Measurements from ENCODE around the gene DNAJC1. TPM values are rescaled to one million over a fixed set of nuclear protein-coding genes. Genes with fewer than 3 reads are reported as not detected.

The DNAJC1 gene
- total RNA-seq, 1 experiment from 2014 or later: 13.2 TPM

DNA sequence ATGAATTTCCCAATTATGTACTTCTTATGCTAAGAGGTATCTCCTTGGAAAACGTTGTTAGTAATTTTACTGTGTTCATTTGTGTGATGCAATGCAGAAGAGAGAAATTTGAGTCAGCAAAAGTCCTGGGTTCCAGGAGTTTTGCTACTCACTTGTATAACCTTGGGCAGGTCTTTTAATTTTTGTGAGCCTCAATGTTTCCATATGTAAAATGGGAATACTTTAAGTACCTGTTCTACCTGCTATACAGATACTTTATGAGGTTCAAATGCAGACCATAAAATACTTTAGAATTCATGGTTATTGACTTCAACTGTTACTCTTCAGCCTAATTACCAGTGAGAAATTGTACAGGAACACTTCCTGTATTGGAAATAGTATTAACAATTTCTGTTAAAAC, 284.0 kb downstream of the DNAJC1 start:
- H3K27me3 Mint-ChIP-seq (ENCODE audit: low read depth): no peaks in the 10 kb centered on the region
- H3K36me3 Mint-ChIP-seq: peaks cover 9% of the 10 kb centered on the region
- DNase-seq (ENCODE audit: low spot score): no peak
- ChIA-PET POLR2A (interaction anchor here (0.5 to 1.1 kb wide), 2 partner anchors 13 to 280 kb away, joined by 3 to 4 read pairs; no protein-coding TSS in a partner anchor), CTCF (interaction anchor here (0.6 to 1.9 kb wide), 2 partner anchors 12 to 15 kb away, joined by 3 to 9 read pairs; no protein-coding TSS in a partner anchor)
- no peaks in the 10 kb centered on the region for H3K9me3 Mint-ChIP-seq
- peaks cover 28% of the 10 kb centered on the region for H3K4me1 Mint-ChIP-seq
- ATAC-seq: no peak
- no peak overlapping the region for H3K4me3 Mint-ChIP-seq
- H3K27ac Mint-ChIP-seq: no peak overlapping the region; the same call in none of the 2 replicates
- no peak for TF ChIP-seq TEAD1 (CRISPR knock-in tag; IDR thresholded peaks at IDR 0.05)
- no peak for TF ChIP-seq ZSCAN18 (CRISPR knock-in tag; IDR thresholded peaks at IDR 0.05)
- TF ChIP-seq FOXK1 (CRISPR knock-in tag; IDR thresholded peaks at IDR 0.05): no peak
- TF ChIP-seq, protein P1, sequence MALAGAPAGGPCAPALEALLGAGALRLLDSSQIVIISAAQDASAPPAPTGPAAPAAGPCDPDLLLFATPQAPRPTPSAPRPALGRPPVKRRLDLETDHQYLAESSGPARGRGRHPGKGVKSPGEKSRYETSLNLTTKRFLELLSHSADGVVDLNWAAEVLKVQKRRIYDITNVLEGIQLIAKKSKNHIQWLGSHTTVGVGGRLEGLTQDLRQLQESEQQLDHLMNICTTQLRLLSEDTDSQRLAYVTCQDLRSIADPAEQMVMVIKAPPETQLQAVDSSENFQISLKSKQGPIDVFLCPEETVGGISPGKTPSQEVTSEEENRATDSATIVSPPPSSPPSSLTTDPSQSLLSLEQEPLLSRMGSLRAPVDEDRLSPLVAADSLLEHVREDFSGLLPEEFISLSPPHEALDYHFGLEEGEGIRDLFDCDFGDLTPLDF (CRISPR knock-in tag; IDR thresholded peaks at IDR 0.05): no peak
- TF ChIP-seq HMGXB4 (CRISPR knock-in tag; IDR thresholded peaks at IDR 0.05): no peak
- TF ChIP-seq, protein P2, sequence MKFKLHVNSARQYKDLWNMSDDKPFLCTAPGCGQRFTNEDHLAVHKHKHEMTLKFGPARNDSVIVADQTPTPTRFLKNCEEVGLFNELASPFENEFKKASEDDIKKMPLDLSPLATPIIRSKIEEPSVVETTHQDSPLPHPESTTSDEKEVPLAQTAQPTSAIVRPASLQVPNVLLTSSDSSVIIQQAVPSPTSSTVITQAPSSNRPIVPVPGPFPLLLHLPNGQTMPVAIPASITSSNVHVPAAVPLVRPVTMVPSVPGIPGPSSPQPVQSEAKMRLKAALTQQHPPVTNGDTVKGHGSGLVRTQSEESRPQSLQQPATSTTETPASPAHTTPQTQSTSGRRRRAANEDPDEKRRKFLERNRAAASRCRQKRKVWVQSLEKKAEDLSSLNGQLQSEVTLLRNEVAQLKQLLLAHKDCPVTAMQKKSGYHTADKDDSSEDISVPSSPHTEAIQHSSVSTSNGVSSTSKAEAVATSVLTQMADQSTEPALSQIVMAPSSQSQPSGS (CRISPR knock-in tag; IDR thresholded peaks at IDR 0.05; ENCODE audit: borderline replicate concordance, low read depth): no peak
- TF ChIP-seq ATF1 (CRISPR knock-in tag; IDR thresholded peaks at IDR 0.05): no peak
- no peak for TF ChIP-seq ZNF263 (CRISPR knock-in tag; IDR thresholded peaks at IDR 0.05; ENCODE audit: low read depth)
- TF ChIP-seq, protein P3, sequence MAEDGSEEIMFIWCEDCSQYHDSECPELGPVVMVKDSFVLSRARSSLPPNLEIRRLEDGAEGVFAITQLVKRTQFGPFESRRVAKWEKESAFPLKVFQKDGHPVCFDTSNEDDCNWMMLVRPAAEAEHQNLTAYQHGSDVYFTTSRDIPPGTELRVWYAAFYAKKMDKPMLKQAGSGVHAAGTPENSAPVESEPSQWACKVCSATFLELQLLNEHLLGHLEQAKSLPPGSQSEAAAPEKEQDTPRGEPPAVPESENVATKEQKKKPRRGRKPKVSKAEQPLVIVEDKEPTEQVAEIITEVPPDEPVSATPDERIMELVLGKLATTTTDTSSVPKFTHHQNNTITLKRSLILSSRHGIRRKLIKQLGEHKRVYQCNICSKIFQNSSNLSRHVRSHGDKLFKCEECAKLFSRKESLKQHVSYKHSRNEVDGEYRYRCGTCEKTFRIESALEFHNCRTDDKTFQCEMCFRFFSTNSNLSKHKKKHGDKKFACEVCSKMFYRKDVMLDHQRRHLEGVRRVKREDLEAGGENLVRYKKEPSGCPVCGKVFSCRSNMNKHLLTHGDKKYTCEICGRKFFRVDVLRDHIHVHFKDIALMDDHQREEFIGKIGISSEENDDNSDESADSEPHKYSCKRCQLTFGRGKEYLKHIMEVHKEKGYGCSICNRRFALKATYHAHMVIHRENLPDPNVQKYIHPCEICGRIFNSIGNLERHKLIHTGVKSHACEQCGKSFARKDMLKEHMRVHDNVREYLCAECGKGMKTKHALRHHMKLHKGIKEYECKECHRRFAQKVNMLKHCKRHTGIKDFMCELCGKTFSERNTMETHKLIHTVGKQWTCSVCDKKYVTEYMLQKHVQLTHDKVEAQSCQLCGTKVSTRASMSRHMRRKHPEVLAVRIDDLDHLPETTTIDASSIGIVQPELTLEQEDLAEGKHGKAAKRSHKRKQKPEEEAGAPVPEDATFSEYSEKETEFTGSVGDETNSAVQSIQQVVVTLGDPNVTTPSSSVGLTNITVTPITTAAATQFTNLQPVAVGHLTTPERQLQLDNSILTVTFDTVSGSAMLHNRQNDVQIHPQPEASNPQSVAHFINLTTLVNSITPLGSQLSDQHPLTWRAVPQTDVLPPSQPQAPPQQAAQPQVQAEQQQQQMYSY (CRISPR knock-in tag; IDR thresholded peaks at IDR 0.05): no peak
- TF ChIP-seq AFF4 (CRISPR knock-in tag; IDR thresholded peaks at IDR 0.05; ENCODE audit: borderline replicate concordance): no peak
- no peak for TF ChIP-seq HMGA2 (CRISPR knock-in tag; IDR thresholded peaks at IDR 0.05)
- no peak for TF ChIP-seq SOX15 (CRISPR knock-in tag; IDR thresholded peaks at IDR 0.05)
- TF ChIP-seq SMAD3 (CRISPR knock-in tag; IDR thresholded peaks at IDR 0.05; ENCODE audit: borderline replicate concordance): no peak
- TF ChIP-seq, protein P4, sequence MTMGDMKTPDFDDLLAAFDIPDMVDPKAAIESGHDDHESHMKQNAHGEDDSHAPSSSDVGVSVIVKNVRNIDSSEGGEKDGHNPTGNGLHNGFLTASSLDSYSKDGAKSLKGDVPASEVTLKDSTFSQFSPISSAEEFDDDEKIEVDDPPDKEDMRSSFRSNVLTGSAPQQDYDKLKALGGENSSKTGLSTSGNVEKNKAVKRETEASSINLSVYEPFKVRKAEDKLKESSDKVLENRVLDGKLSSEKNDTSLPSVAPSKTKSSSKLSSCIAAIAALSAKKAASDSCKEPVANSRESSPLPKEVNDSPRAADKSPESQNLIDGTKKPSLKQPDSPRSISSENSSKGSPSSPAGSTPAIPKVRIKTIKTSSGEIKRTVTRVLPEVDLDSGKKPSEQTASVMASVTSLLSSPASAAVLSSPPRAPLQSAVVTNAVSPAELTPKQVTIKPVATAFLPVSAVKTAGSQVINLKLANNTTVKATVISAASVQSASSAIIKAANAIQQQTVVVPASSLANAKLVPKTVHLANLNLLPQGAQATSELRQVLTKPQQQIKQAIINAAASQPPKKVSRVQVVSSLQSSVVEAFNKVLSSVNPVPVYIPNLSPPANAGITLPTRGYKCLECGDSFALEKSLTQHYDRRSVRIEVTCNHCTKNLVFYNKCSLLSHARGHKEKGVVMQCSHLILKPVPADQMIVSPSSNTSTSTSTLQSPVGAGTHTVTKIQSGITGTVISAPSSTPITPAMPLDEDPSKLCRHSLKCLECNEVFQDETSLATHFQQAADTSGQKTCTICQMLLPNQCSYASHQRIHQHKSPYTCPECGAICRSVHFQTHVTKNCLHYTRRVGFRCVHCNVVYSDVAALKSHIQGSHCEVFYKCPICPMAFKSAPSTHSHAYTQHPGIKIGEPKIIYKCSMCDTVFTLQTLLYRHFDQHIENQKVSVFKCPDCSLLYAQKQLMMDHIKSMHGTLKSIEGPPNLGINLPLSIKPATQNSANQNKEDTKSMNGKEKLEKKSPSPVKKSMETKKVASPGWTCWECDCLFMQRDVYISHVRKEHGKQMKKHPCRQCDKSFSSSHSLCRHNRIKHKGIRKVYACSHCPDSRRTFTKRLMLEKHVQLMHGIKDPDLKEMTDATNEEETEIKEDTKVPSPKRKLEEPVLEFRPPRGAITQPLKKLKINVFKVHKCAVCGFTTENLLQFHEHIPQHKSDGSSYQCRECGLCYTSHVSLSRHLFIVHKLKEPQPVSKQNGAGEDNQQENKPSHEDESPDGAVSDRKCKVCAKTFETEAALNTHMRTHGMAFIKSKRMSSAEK (CRISPR knock-in tag; IDR thresholded peaks at IDR 0.05; ENCODE audit: borderline replicate concordance): no peak
- TF ChIP-seq, protein P5, sequence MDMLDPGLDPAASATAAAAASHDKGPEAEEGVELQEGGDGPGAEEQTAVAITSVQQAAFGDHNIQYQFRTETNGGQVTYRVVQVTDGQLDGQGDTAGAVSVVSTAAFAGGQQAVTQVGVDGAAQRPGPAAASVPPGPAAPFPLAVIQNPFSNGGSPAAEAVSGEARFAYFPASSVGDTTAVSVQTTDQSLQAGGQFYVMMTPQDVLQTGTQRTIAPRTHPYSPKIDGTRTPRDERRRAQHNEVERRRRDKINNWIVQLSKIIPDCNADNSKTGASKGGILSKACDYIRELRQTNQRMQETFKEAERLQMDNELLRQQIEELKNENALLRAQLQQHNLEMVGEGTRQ (CRISPR knock-in tag; IDR thresholded peaks at IDR 0.05): no peak
- TF ChIP-seq ZNF317 (CRISPR knock-in tag; IDR thresholded peaks at IDR 0.05; ENCODE audit: borderline replicate concordance, low read depth): no peak
- no peak for TF ChIP-seq NR2C2 (CRISPR knock-in tag; IDR thresholded peaks at IDR 0.05)
- TF ChIP-seq ZNF138 (CRISPR knock-in tag; conservative IDR thresholded peaks at IDR 0.05): no peak
- TF ChIP-seq NFATC4 (CRISPR knock-in tag; IDR thresholded peaks at IDR 0.05): no peak

Data from WTC11 (cell line).